Lung (tissue), 12 donors: ENCODE results near the gene KIAA0319L. TPM values are rescaled to one million over a fixed set of nuclear protein-coding genes. Genes with fewer than 3 reads are reported as not detected.
"Not testable (repeated sequence)": the region's sequence is repeated elsewhere in the genome, so short reads cannot be mapped to it uniquely, and the experiment has no call there.

Source experiments
- ATAC-seq: fragments of 200-7000 bp; cut with Tn5 transposase; one replicate; pipeline ENCODE4 v1.9.1; 2020; ENCODE audit warnings: moderate number of reproducible peaks; ENCODE audit not compliant: insufficient read depth, low FRiP score
- DNase-seq, 3 donors: peaks; one replicate each; pipeline ENCODE4 v3.0.0-alpha.2; 2013 to 2017
- H3K27ac ChIP-seq, 2 donors: one replicate each; pipeline ENCODE4 v1.5.1; 2013; ENCODE audit warnings: mild to moderate bottlenecking in 2 of 2, moderate library complexity in 2 of 2, control low read depth in 1 of 2, inconsistent platforms in 1 of 2, low read depth in 1 of 2, low read length in 1 of 2
- H3K27me3 ChIP-seq, 3 donors: one replicate each; pipeline ENCODE4 v1.5.1; 2013; ENCODE audit warnings: low read length in 2 of 3; ENCODE audit not compliant: control insufficient read depth in 3 of 3, insufficient read depth in 3 of 3
- H3K36me3 ChIP-seq, 4 donors: one replicate each; pipeline ENCODE4 v1.5.1; 2013; ENCODE audit warnings: low read length in 4 of 4, mild to moderate bottlenecking in 1 of 4, moderate library complexity in 1 of 4; ENCODE audit not compliant: control insufficient read depth in 4 of 4, insufficient read depth in 4 of 4
- H3K4me1 ChIP-seq, 5 donors: one replicate each; pipeline ENCODE4 v1.5.1; 2013; ENCODE audit warnings: low read length in 5 of 5, mild to moderate bottlenecking in 2 of 5, moderate library complexity in 1 of 5; ENCODE audit not compliant: control insufficient read depth in 5 of 5, insufficient read depth in 5 of 5
- H3K4me3 ChIP-seq: one replicate; pipeline ENCODE4 v1.5.1; 2013; ENCODE audit warnings: mild to moderate bottlenecking, control low read depth, moderate library complexity
- H3K9ac ChIP-seq, 2 donors: one replicate each; pipeline ENCODE4 v1.5.1; 2013; ENCODE audit warnings: low read length in 2 of 2, control low read depth in 1 of 2; ENCODE audit not compliant: insufficient read depth in 1 of 2
- H3K9me3 ChIP-seq, 4 donors: one replicate each; pipeline ENCODE4 v1.5.1; 2013; ENCODE audit warnings: low read length in 3 of 4, mild to moderate bottlenecking in 1 of 4, moderate library complexity in 1 of 4; ENCODE audit not compliant: control insufficient read depth in 4 of 4, insufficient read depth in 3 of 4
- CTCF ChIP-seq: IDR thresholded peaks from 2 replicates; pipeline ENCODE4 v1.5.1; 2012; ENCODE audit warnings: mild to moderate bottlenecking; ENCODE audit errors: control extremely low read depth, extremely low read depth
- WGBS, 2 donors: extraction: QIAGEN DNeasy Blood & Tissue Kit; methylation state at CpG; one replicate each; pipeline ENCODE4 v1.1.7; 2013; 5-methylcytosine and 5-hydroxymethylcytosine counted together
- polyA plus RNA-seq, 2 donors: library from polyadenylated mRNA; stranded (reverse); fragments of 200-250 nt; gene quantifications; one replicate each; pipeline ENCODE4 v1.2.1, GENCODE V29; 2013
- total RNA-seq, 2 donors: library from RNA; depleted of rRNA in 1 of 2; stranded (reverse); fragments of >200 nt in 1 of 2; gene quantifications; one replicate each; pipeline ENCODE4 v1.2.1, GENCODE V29; 2014 to 2021
- donor health status: control.
- donor health status: control.
- donor health status: Bipolar disorder and iron deficiency.
- donor health status: healthy.
- donor health status: DM: yes; HTN: yes; CAD: no.

The KIAA0319L gene
- total and polyA plus RNA-seq, 4 donors, result 20.3 to 121 (median 60.9) TPM

GRCh38 chr1:35587736-35588135 is 30.5 kb upstream of the KIAA0319L start:
- no peak for DNase-seq

GRCh38 chr1:35586808-35587207 is 29.6 kb upstream of the KIAA0319L start:
- H3K36me3 ChIP-seq, result peaks cover 0 to 5% (median 1%) of the 10 kb centered on the region in 4 donors
- ATAC-seq (no peak), DNase-seq (no peak)
- no peaks in the 10 kb centered on the region for H3K9me3 ChIP-seq
- no peaks in the 10 kb centered on the region for H3K27me3 ChIP-seq
- H3K9ac ChIP-seq, result no peak overlapping the region
- H3K4me3 ChIP-seq, result no peak overlapping the region
- H3K4me1 ChIP-seq, result no peaks in the 10 kb centered on the region
- 93 to 95% methylated on average over 7 of the region's 7 CpGs for WGBS, 2 donors
- TF ChIP-seq CTCF, result no peak
- no peak overlapping the region for H3K27ac ChIP-seq

More at GRCh38 chr1:35587736-35588135, 30.5 kb upstream of the KIAA0319L start:
- Histone ChIP-seq H3K27ac (no peak overlapping the region), H3K4me3 (no peak overlapping the region), H3K9ac (no peak overlapping the region), H3K9me3 (no peaks in the 10 kb centered on the region), H3K36me3 (peaks cover 0 to 5% (median 1%) of the 10 kb centered on the region in 4 donors), H3K4me1 (no peaks in the 10 kb centered on the region), H3K27me3 (no peaks in the 10 kb centered on the region)
- ATAC-seq, result no peak
- 90 to 92% methylated on average over 6 of the region's 6 CpGs for WGBS, 2 donors
- TF ChIP-seq CTCF, result no peak

- not testable (repeated sequence) for H3K9me3 ChIP-seq, H3K27me3 ChIP-seq, H3K36me3 ChIP-seq, H3K4me3 ChIP-seq, H3K4me1 ChIP-seq, H3K27ac ChIP-seq, ATAC-seq, H3K9ac ChIP-seq, DNase-seq
- WGBS, 2 donors, result 100% methylated on average over 1 of the region's 1 CpG
These were observed 28.6 kb upstream of the KIAA0319L start for GRCh38 chr1:35585805-35586204.

GRCh38 chr1:35585281-35585680 is 28.1 kb upstream of the KIAA0319L start:
- Histone ChIP-seq H3K9me3 (no peaks in the 10 kb centered on the region), H3K4me3 (no peak overlapping the region), H3K4me1 (no peaks in the 10 kb centered on the region), H3K27ac (no peak overlapping the region), H3K27me3 (no peaks in the 10 kb centered on the region), H3K9ac (no peak overlapping the region), H3K36me3 (peaks cover 0 to 1% (median 0%) of the 10 kb centered on the region in 4 donors)
- WGBS, 2 donors, result 85 to 90% methylated on average over 3 of the region's 3 CpGs
- no peak for ATAC-seq
- no peak for DNase-seq
- TF ChIP-seq CTCF, result no peak

GRCh38 chr1:35581621-35582020 is 24.4 kb upstream of the KIAA0319L start:
- not testable (repeated sequence) for H3K27ac ChIP-seq, DNase-seq, H3K4me1 ChIP-seq, H3K9ac ChIP-seq, ATAC-seq, H3K4me3 ChIP-seq, H3K9me3 ChIP-seq, H3K36me3 ChIP-seq
- peaks cover 0 to 17% (median 13%) of the 10 kb centered on the region in 3 donors for H3K27me3 ChIP-seq
- 95 to 99% methylated on average over 9 of the region's 9 CpGs for WGBS, 2 donors
